ENCODE measurements around the gene FUT2.

The FUT2 gene

GRCh38 chr19:48755084-48755641 lies 59.4 kb downstream of the FUT2 start, which contains the start of gene FGF21:
Gene FGF21 (plus strand): TSS chr19:48755524. CDS start chr19:48756237, 713 bp downstream.
- TF ChIP-seq CTCF (IDR thresholded peaks at IDR 0.05; ENCODE audit: low read depth, low read length, missing control alignments), result no peak
- no peak within 1 kb of the TSS for H3K4me3 ChIP-seq (ENCODE audit: low read depth, low read length)
- no peak for DNase-seq (ENCODE audit: low read depth)

Data from GM12864 (cell line).